H9 (cell line): ENCODE data around the gene DHRS9. TPM values are rescaled to one million over a fixed set of nuclear protein-coding genes. Genes with fewer than 3 reads are reported as not detected.

Source experiments
- DNase-seq: peaks from one replicate; pipeline ENCODE4 v3.0.0-alpha.2; 2017
- H2AFZ ChIP-seq: one replicate; pipeline ENCODE4 v1.6.1; 2013; ENCODE audit warnings: mild to moderate bottlenecking, low read length, control low read depth, moderate library complexity
- H2AK5ac ChIP-seq: 2 replicates; pipeline ENCODE4 v1.6.1; 2013; ENCODE audit warnings: low read length, control low read depth, mixed read lengths; ENCODE audit not compliant: insufficient read length
- H2BK120ac ChIP-seq: one replicate; pipeline ENCODE4 v1.6.1; 2013; ENCODE audit warnings: low read depth, mild to moderate bottlenecking, low read length, control low read depth, inconsistent platforms; ENCODE audit not compliant: poor library complexity, severe bottlenecking
- H2BK12ac ChIP-seq: 2 replicates; pipeline ENCODE4 v1.6.1; 2013; ENCODE audit warnings: low read length, control low read depth, mixed read lengths, low read depth; ENCODE audit not compliant: insufficient read length
- H2BK15ac ChIP-seq: 2 replicates; pipeline ENCODE4 v1.6.1; 2013; ENCODE audit warnings: low read depth, low read length, control low read depth
- H2BK20ac ChIP-seq: one replicate; pipeline ENCODE4 v1.6.1; 2013; ENCODE audit warnings: low read depth, mild to moderate bottlenecking, low read length, control low read depth, inconsistent platforms; ENCODE audit not compliant: poor library complexity, severe bottlenecking
- H2BK5ac ChIP-seq: 2 replicates; pipeline ENCODE4 v1.6.1; 2013; ENCODE audit warnings: low read length, control low read depth, mixed read lengths; ENCODE audit not compliant: insufficient read length
- H3K14ac ChIP-seq: 2 replicates; pipeline ENCODE4 v1.6.1; 2013; ENCODE audit warnings: low read length, control low read depth; ENCODE audit not compliant: insufficient read depth
- H3K18ac ChIP-seq: 2 replicates; pipeline ENCODE4 v1.6.1; 2013; ENCODE audit warnings: low read depth, mild to moderate bottlenecking, mixed read lengths, low read length, control low read depth; ENCODE audit not compliant: insufficient read length
- H3K23ac ChIP-seq: 2 replicates; pipeline ENCODE4 v1.6.1; 2013; ENCODE audit warnings: low read length, control low read depth, mixed read lengths, low read depth; ENCODE audit not compliant: insufficient read length
- H3K23me2 ChIP-seq: 2 replicates; pipeline ENCODE4 v1.6.1; 2013; ENCODE audit warnings: low read depth, mild to moderate bottlenecking, mixed read lengths, low read length, control low read depth; ENCODE audit not compliant: insufficient read length, poor library complexity, severe bottlenecking
- H3K27ac ChIP-seq: 2 replicates; pipeline ENCODE4 v1.5.1; 2013; ENCODE audit warnings: low read length, control low read depth, mixed read lengths, low read depth; ENCODE audit not compliant: insufficient read length
- H3K27me3 ChIP-seq: 2 replicates; pipeline ENCODE4 v1.6.1; 2013; ENCODE audit warnings: low read length, control low read depth, inconsistent platforms; ENCODE audit not compliant: insufficient read depth
- H3K4ac ChIP-seq: 2 replicates; pipeline ENCODE4 v1.6.1; 2013; ENCODE audit warnings: low read depth, mild to moderate bottlenecking, control low read depth, inconsistent platforms, low read length, moderate library complexity
- H3K4me1 ChIP-seq: 2 replicates; pipeline ENCODE4 v1.6.1; 2013; ENCODE audit warnings: low read length, control low read depth, inconsistent platforms; ENCODE audit not compliant: insufficient read depth
- H3K4me2 ChIP-seq: 2 replicates; pipeline ENCODE4 v1.6.1; 2013; ENCODE audit warnings: low read length, control low read depth, mixed read lengths; ENCODE audit not compliant: insufficient read length, insufficient read depth
- H3K56ac ChIP-seq: 2 replicates; pipeline ENCODE4 v1.6.1; 2013; ENCODE audit warnings: low read depth, mild to moderate bottlenecking, mixed read lengths, low read length, control low read depth; ENCODE audit not compliant: insufficient read length
- H3K79me1 ChIP-seq: 2 replicates; pipeline ENCODE4 v1.6.1; 2013; ENCODE audit warnings: low read depth, mild to moderate bottlenecking, moderate library complexity, low read length, control low read depth, inconsistent platforms; ENCODE audit not compliant: insufficient read depth, poor library complexity, severe bottlenecking
- H3K79me2 ChIP-seq: 2 replicates; pipeline ENCODE4 v1.6.1; 2013; ENCODE audit warnings: low read length, control low read depth, inconsistent platforms; ENCODE audit not compliant: insufficient read depth
- H3K9ac ChIP-seq: 2 replicates; pipeline ENCODE4 v1.6.1; 2013; ENCODE audit warnings: low read length, control low read depth, mixed read lengths; ENCODE audit not compliant: insufficient read length; ENCODE audit errors: extremely low read depth
- H3K9me3 ChIP-seq: one replicate; pipeline ENCODE4 v1.6.1; 2013; ENCODE audit warnings: low read depth, low read length, inconsistent platforms; ENCODE audit not compliant: control insufficient read depth
- H3T11ph ChIP-seq: one replicate; pipeline ENCODE4 v1.6.1; 2013; ENCODE audit warnings: mild to moderate bottlenecking, low read length, control low read depth, inconsistent platforms
- H4K20me1 ChIP-seq: one replicate; pipeline ENCODE4 v1.6.1; 2013; ENCODE audit not compliant: control insufficient read depth, insufficient read length, insufficient read depth
- H4K5ac ChIP-seq: 2 replicates; pipeline ENCODE4 v1.6.1; 2013; ENCODE audit warnings: low read depth, mild to moderate bottlenecking, mixed read lengths, low read length, control low read depth; ENCODE audit not compliant: insufficient read length
- H4K8ac ChIP-seq: replicated peaks from 2 replicates; pipeline ENCODE4 v1.6.1; 2013; ENCODE audit warnings: low read length, control low read depth, mixed read lengths, low read depth; ENCODE audit not compliant: insufficient read length
- H4K91ac ChIP-seq: 2 replicates; pipeline ENCODE4 v1.6.1; 2013; ENCODE audit warnings: low read depth, mild to moderate bottlenecking, moderate library complexity, mixed read lengths, low read length, control low read depth; ENCODE audit not compliant: insufficient read length
- H3K27ac Mint-ChIP-seq, 3 experiments: 2 replicates in 2 of 3; 3 replicates in 1 of 3; pipeline ENCODE4 v1.8.0; 2020 to 2021; ENCODE audit warnings: mixed read lengths in 3 of 3, mild to moderate bottlenecking in 1 of 3, moderate library complexity in 1 of 3
- H3K27me3 Mint-ChIP-seq: 2 replicates; pipeline ENCODE4 v1.8.0; 2021; ENCODE audit warnings: low read depth, mild to moderate bottlenecking, moderate library complexity, mixed read lengths
- H3K36me3 Mint-ChIP-seq, 3 experiments: 2 replicates in 2 of 3; 3 replicates in 1 of 3; pipeline ENCODE4 v1.8.0; 2020 to 2021; ENCODE audit warnings: low read depth in 3 of 3, mixed read lengths in 3 of 3; ENCODE audit not compliant: insufficient read depth in 1 of 3
- H3K4me1 Mint-ChIP-seq, 2 experiments: 2 replicates each; pipeline ENCODE4 v1.8.0; 2020; ENCODE audit warnings: mixed read lengths in 2 of 2
- H3K4me3 Mint-ChIP-seq, 2 experiments: 2 replicates in 1 of 2; 3 replicates in 1 of 2; pipeline ENCODE4 v1.8.0; 2020 to 2021; ENCODE audit warnings: mild to moderate bottlenecking in 2 of 2, mixed read lengths in 2 of 2, moderate library complexity in 1 of 2
- H3K9me3 Mint-ChIP-seq, 2 experiments: 2 replicates in 1 of 2; 3 replicates in 1 of 2; pipeline ENCODE4 v1.8.0; 2020; ENCODE audit warnings: mild to moderate bottlenecking in 2 of 2, mixed read lengths in 2 of 2, moderate library complexity in 1 of 2
- CTCF ChIP-seq: fragments of 200-600 bp; sonication (generic); conservative IDR thresholded peaks from 3 replicates; pipeline ENCODE4 v1.8.0; 2021; ENCODE audit warnings: antibody characterized with exemption, mild to moderate bottlenecking
- total RNA-seq: library from RNA; stranded (reverse); gene quantifications from 2 replicates; pipeline ENCODE4 v1.2.1, GENCODE V29; 2021

The DHRS9 gene
- total RNA-seq, 1 experiment from 2014 or later, result not detected

GRCh38 chr2:169034984-169035544, 34.3 kb upstream of the DHRS9 start:
- Histone ChIP-seq H3K23ac (no peak overlapping the region), H3K56ac (no peak overlapping the region), H3K27me3 (no peaks in the 10 kb centered on the region), H3K4me2 (no peak overlapping the region), H2AK5ac (no peak overlapping the region), H4K8ac (no peak overlapping the region), H3K18ac (no peak overlapping the region), H2BK12ac (no peak overlapping the region), H4K5ac (no peak overlapping the region), H2AFZ (no peak overlapping the region), H2BK15ac (no peak overlapping the region), H2BK5ac (no peak overlapping the region), H3K27ac (no peak overlapping the region), H4K91ac (no peak overlapping the region), H3K4me1 (no peaks in the 10 kb centered on the region), H3K14ac (no peak overlapping the region), H3T11ph (no peak overlapping the region), H3K9me3 (no peaks in the 10 kb centered on the region), H2BK20ac (no peak overlapping the region), H3K9ac (no peak overlapping the region), H3K4ac (no peak overlapping the region), H3K23me2 (no peaks in the 10 kb centered on the region), H2BK120ac (no peak overlapping the region), H3K79me2 (no peaks in the 10 kb centered on the region), H4K20me1 (no peaks in the 10 kb centered on the region), H3K79me1 (no peaks in the 10 kb centered on the region)
- Mint-ChIP-seq H3K4me3 (no peak overlapping the region), H3K36me3 (no peaks in the 10 kb centered on the region), H3K27me3 (no peaks in the 10 kb centered on the region), H3K27ac (no peak overlapping the region), H3K9me3 (no peaks in the 10 kb centered on the region), H3K4me1 (peaks cover 5 to 13% of the 10 kb centered on the region in 2 experiments)
- TF ChIP-seq CTCF, result no peak
- no peak for DNase-seq
